WI38 (cell line): Measurements from ENCODE around the gene SPARC.
"Not testable (repeated sequence)": the region's sequence is repeated elsewhere in the genome, so short reads cannot be mapped to it uniquely, and the experiment has no call there.

ENCODE experiments used
- H3K4me3 ChIP-seq: 2 replicates; pipeline ENCODE4 v1.5.1; 2011; ENCODE audit warnings: low read depth, mild to moderate bottlenecking, control low read depth, low read length
- TF ChIP-seq, protein P1 (sequence below): IDR thresholded peaks from 2 replicates; pipeline ENCODE4 v1.5.1; 2012; ENCODE audit warnings: low read depth, mild to moderate bottlenecking, control low read depth, low read length

SPARC gene

DNA sequence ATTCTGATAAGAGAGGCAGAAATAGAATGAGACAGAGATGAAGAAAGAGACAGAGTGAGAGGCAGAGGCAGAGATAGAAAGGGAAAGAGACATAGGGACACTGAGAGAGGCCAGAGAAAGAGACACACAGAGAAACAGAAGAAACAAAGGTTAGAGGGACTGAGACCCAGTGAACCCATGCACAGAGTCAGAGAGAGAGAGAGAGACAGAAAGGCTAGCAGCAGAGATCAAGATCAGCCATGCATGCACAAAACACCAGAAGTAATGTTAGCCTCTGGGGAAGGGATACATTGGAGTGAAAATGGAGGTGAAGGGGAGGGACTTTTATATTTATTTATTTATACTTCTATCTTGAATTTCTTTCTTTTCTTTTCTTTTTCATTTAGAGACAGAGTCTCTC is 14.1 kb upstream of the SPARC start:
- no peak overlapping the region for H3K4me3 ChIP-seq
- TF ChIP-seq, protein P1, sequence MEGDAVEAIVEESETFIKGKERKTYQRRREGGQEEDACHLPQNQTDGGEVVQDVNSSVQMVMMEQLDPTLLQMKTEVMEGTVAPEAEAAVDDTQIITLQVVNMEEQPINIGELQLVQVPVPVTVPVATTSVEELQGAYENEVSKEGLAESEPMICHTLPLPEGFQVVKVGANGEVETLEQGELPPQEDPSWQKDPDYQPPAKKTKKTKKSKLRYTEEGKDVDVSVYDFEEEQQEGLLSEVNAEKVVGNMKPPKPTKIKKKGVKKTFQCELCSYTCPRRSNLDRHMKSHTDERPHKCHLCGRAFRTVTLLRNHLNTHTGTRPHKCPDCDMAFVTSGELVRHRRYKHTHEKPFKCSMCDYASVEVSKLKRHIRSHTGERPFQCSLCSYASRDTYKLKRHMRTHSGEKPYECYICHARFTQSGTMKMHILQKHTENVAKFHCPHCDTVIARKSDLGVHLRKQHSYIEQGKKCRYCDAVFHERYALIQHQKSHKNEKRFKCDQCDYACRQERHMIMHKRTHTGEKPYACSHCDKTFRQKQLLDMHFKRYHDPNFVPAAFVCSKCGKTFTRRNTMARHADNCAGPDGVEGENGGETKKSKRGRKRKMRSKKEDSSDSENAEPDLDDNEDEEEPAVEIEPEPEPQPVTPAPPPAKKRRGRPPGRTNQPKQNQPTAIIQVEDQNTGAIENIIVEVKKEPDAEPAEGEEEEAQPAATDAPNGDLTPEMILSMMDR, result no peak

DNA sequence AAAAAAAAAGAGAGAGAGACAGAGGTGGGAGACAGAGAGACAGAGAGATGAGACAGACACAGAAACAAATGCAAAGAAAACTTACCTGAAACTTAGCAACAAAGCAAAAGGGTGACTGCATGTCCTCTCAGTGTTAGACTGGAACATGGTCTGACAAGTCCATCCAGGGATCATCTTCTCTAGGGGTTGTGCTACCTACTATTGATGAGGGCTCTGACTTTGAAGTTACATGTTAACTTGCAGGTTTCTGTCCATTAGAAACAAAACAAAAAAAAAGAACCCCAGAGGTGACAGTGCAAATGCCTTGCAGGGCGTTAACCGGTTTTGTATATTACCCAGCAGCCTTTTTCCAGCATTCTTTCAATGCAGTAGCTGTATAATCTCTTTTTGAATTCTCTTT is 13.6 kb upstream of the SPARC start:
- TF ChIP-seq, protein P1, result no peak
- H3K4me3 ChIP-seq, result no peak overlapping the region

DNA sequence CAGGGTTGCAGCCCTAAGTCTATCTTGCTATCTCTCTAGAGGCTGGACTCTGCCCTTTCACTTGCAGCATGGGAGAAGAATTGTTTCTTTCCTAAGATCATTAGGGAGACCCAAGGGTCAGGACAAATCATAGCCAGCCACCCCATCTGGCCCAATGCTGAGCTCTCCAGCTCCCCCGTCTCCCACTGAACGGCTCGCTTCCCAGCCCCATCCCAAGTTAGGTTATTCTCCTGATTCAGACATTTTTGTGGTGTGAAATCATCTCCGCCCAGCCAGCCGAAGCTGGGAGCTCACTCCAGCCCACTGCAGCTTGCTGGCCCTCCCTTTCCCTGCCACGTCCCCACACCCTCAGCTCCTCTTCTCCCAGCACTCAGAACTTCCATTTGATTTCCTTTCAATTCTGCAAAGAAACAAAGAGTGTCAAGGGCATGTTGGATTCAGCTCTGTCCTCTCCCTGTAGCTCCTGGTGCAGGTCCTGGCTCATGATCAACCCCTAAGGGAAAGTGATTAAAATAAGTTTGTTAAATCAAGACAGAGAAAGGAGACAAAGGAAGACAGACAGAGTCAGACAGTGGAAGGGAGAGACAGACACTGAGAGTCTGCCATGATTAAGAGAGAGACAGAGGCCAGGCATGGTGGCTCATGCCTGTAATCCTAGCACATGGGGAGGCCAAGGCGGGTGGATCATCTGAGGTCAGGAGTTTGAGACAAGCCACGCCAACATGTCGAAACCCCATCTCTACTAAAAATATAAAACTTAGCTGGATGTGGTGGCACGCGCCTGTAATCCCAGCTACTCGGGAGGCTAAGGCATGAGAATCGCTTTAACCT is 12.6 kb upstream of the SPARC start:
- 0 out of 2 replicates have a peak overlapping the region, but pooled peaks have one; percentile 9 for H3K4me3 ChIP-seq
- TF ChIP-seq, protein P1, result no peak

DNA sequence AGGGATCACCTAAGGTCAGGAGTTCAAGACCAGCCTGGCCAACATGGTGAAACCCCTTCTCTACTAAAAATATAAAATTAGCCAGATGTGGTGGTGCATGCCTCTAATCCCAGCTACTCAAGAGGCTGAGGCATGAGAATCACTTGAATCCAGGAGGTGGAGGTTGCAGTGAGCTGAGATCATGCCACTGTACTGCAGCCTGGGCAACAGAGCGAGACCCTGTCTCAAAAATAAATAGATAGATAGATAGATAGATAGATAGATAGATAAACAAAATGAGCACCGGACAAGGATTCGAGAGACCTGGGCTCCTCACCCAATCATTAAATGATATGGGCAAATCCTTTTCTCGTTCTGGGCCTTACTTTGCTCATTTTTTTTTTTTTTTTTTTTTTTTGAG is 11.4 kb upstream of the SPARC start:
- not testable (repeated sequence) for H3K4me3 ChIP-seq

DNA sequence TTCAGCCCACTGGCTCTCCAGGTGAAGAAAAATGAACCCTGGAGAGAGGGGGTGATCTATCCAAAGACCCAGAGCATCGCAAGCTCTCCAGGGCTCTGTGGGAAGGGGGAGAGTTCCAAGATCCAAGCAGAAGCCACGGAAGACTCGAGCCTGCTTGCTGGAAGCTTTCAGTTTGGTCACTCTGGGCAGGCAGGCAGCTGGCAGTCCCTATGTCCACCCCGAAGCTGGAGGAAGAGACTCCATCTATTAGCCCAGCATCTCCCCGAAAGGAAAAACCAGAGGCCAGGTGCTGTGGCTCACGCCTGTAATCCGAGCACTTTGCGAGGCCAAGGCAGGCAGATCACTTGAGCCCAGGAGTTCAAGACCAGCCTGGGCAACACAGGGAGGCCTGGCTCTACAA is 10.7 kb upstream of the SPARC start:
- H3K4me3 ChIP-seq, result no peak overlapping the region
- TF ChIP-seq, protein P1, result no peak

DNA sequence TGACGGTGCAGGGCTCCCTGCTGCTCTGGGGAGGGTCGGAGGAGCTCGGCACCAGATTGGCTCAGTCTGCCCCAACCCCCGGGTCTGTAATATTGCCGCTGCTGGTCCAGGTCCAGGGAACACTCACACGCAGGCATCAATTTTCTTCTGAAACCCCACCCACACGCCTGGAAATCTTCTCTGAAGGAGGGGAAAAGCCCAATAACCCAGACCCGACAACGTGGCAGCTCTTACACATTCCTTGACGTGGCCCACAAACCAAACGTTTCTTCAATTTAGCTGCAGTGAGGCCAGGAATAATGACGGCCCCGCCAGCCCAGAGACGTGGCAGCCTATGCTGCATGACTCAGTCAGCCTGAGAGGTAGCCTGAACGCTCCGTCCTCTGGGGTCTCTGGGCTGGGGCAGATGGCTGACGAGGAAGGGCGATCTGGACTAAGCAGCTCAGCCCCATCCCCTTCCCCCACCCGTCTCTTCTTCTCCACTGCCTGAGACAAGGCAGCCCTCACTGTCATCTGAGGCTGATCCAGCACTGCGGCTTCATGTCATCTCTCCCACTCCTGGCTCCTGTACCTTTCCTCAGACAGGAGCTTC is 9.9 kb upstream of the SPARC start:
- peak overlapping the region; percentile 9 for H3K4me3 ChIP-seq
- TF ChIP-seq, protein P1, result no peak

DNA sequence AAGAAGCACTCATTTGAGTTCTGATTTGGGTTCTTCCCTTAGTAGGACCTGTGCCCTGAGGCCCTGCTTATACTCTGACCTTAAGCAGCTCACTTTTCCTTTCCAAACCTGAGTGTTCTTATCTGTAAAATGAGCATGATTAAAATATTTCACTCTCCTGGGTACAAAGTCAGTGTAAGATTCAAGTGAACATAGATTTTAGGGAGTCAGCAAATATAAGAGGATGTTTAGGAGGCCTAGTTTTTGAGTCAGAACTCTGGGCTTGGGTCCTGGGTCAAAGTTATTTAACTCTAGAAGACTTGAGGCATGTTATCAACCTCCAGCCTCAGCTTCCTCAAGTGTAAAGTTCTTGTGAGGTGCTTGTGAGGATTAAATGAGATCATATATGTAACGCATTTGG is 8.7 kb upstream of the SPARC start:
- H3K4me3 ChIP-seq, result no peak overlapping the region
- TF ChIP-seq, protein P1, result no peak
